NCI-H2081 (cell line): ENCODE results near the gene OR5B2.
"Not testable (repeated sequence)": the region's sequence is repeated elsewhere in the genome, so short reads cannot be mapped to it uniquely, and the experiment has no call there.

Experiments used
- DNase-seq, 2 experiments: peaks; one replicate each; lab custom pipeline; 2025; lab: John Stamatoyannopoulos, UW

The OR5B2 gene

GRCh38 chr11:58428021-58428420, at the start of gene OR5B2:
Gene OR5B2 (minus strand): TSS chr11:58428121. CDS start chr11:58423261, 4,860 bp downstream.
- DNase-seq = no peak

- DNase-seq = no peak
Measured at GRCh38 chr11:58471892-58472291, 44.0 kb upstream of the OR5B2 start.

GRCh38 chr11:58466293-58466692, 38.4 kb upstream of the OR5B2 start:
- no peak for DNase-seq

GRCh38 chr11:58465690-58466089, 37.8 kb upstream of the OR5B2 start:
- DNase-seq = no peak

GRCh38 chr11:58451585-58451984, 23.7 kb upstream of the OR5B2 start:
- no peak for DNase-seq

GRCh38 chr11:58446294-58446693, 18.4 kb upstream of the OR5B2 start:
- no peak for DNase-seq

GRCh38 chr11:58444300-58444699, 16.4 kb upstream of the OR5B2 start:
- no peak for DNase-seq

GRCh38 chr11:58442136-58442535, 14.2 kb upstream of the OR5B2 start, which contains the start of gene OR5B12:
Gene OR5B12 (minus strand): TSS chr11:58442236. CDS start chr11:58440151, 2,085 bp downstream.
- no peak for DNase-seq

GRCh38 chr11:58438486-58438885, 10.6 kb upstream of the OR5B2 start:
- DNase-seq = no peak

- DNase-seq = no peak
Measured at GRCh38 chr11:58434217-58434616, 6.3 kb upstream of the OR5B2 start.

GRCh38 chr11:58433638-58434203, 5.8 kb upstream of the OR5B2 start:
- no peak for DNase-seq

GRCh38 chr11:58429273-58429672, 1.4 kb upstream of the OR5B2 start:
- DNase-seq = no peak

GRCh38 chr11:58406774-58407173, 21.1 kb downstream of the OR5B2 start, which contains the start of gene OR5B3:
Gene OR5B3 (minus strand): TSS chr11:58406874. CDS start chr11:58403409, 3,465 bp downstream.
- DNase-seq = no peak

- DNase-seq = not testable (repeated sequence)
Measured at GRCh38 chr11:58399622-58400021, 28.3 kb downstream of the OR5B2 start.

GRCh38 chr11:58395581-58395980, 32.3 kb downstream of the OR5B2 start:
- no peak for DNase-seq

- no peak for DNase-seq
Measured at GRCh38 chr11:58394195-58394594, 33.7 kb downstream of the OR5B2 start.

- DNase-seq = no peak
Measured at GRCh38 chr11:58392746-58393145, 35.2 kb downstream of the OR5B2 start.

- DNase-seq = no peak
Measured at GRCh38 chr11:58391879-58392278, 36.0 kb downstream of the OR5B2 start.

- DNase-seq = no peak
Measured at GRCh38 chr11:58390551-58391063, 37.3 kb downstream of the OR5B2 start.
